Sigmoid colon (tissue), 4 donors: Measurements from ENCODE around the gene GPC5.

ENCODE experiments used
- CTCF ChIP-seq, 4 experiments: fragments of 450-650 bp in 3 of 4; fragments of 200-600 bp in 1 of 4; IDR thresholded peaks; one replicate each; pipeline ENCODE4 v1.5.1; 2016 to 2019; ENCODE audit warnings: antibody characterized with exemption in 4 of 4, mild to moderate bottlenecking in 3 of 4, moderate library complexity in 2 of 4
- POLR2A ChIP-seq, 2 donors: fragments of 450-650 bp; IDR thresholded peaks; one replicate each; pipeline ENCODE4 v1.6.1; 2016; ENCODE audit warnings: antibody characterized with exemption in 2 of 2, mild to moderate bottlenecking in 2 of 2, moderate library complexity in 2 of 2
- POLR2AphosphoS5 ChIP-seq, 4 donors: sonication (generic); formaldehyde crosslinking; IDR thresholded peaks; one replicate each; pipeline ENCODE4 v1.6.1; 2017; ENCODE audit warnings: antibody characterized with exemption in 4 of 4

- TF ChIP-seq CTCF (IDR thresholded peaks at IDR 0.05) (no peak), POLR2AphosphoS5 (IDR thresholded peaks at IDR 0.05) (no peak), POLR2A (IDR thresholded peaks at IDR 0.05) (no peak)
Observed at GRCh38 chr13:92806215-92806614, 1407.8 kb downstream of the GPC5 start.
